Body of pancreas (tissue), 4 donors: ENCODE data around the gene PPP1R9A.

ENCODE experiments used
- CTCF ChIP-seq, 7 experiments: fragments of 450-650 bp in 4 of 7; fragments of 200-600 bp in 3 of 7; sonication (generic) in 3 of 7; IDR thresholded peaks; one replicate each; pipeline ENCODE4 v1.5.1; 2016 to 2019; ENCODE audit warnings: antibody characterized with exemption in 7 of 7
- POLR2A ChIP-seq, 3 donors: fragments of 450-650 bp; IDR thresholded peaks; one replicate each; pipeline ENCODE4 v1.6.1; 2016; ENCODE audit warnings: antibody characterized with exemption in 3 of 3, mild to moderate bottlenecking in 2 of 3

- TF ChIP-seq CTCF (IDR thresholded peaks at IDR 0.05): no peak
- TF ChIP-seq POLR2A (IDR thresholded peaks at IDR 0.05): no peak
Measured at GRCh38 chr7:95041031-95041430, 133.6 kb downstream of the PPP1R9A start.
